HUES64 (cell line): Measurements from ENCODE around the gene ZNF285.
"Not testable (repeated sequence)": the region's sequence is repeated elsewhere in the genome, so short reads cannot be mapped to it uniquely, and the experiment has no call there.

Experiments used
- H3K27ac ChIP-seq: 2 replicates; pipeline ENCODE4 v1.7.0; 2013; ENCODE audit warnings: low read depth, low read length, inconsistent platforms
- H3K27me3 ChIP-seq: 2 replicates; pipeline ENCODE4 v1.6.1; 2013; ENCODE audit warnings: mild to moderate bottlenecking, low read length; ENCODE audit not compliant: insufficient read depth
- H3K36me3 ChIP-seq: 2 replicates; pipeline ENCODE4 v1.6.1; 2013; ENCODE audit warnings: mild to moderate bottlenecking, low read length; ENCODE audit not compliant: insufficient read depth
- H3K4me1 ChIP-seq: 2 replicates; pipeline ENCODE4 v1.6.1; 2013; ENCODE audit warnings: mild to moderate bottlenecking, low read length, moderate library complexity; ENCODE audit not compliant: insufficient read depth
- H3K4me3 ChIP-seq: 2 replicates; pipeline ENCODE4 v1.5.1; 2013; ENCODE audit warnings: mild to moderate bottlenecking, low read length, moderate library complexity
- H3K9ac ChIP-seq: 2 replicates; pipeline ENCODE4 v1.6.1; 2013; ENCODE audit warnings: mild to moderate bottlenecking, low read depth, low read length
- H3K9me3 ChIP-seq: 2 replicates; pipeline ENCODE4 v1.6.1; 2013; ENCODE audit warnings: low read depth, low read length; ENCODE audit not compliant: insufficient read depth
- WGBS: fragments of 150-250, 120-280 bp; methylation state at CpG from one replicate; pipeline ENCODE4 v1.1.7; 2013; ENCODE audit warnings: missing lambda C conversion rate; 5-methylcytosine and 5-hydroxymethylcytosine counted together

Gene ZNF285

GRCh38 chr19:44356383-44357111 is 44.9 kb downstream of the ZNF285 start, which contains the start of gene ZNF112:
ZNF112 (minus strand) TSS chr19:44356680; CDS start chr19:44340539, 16,141 bp downstream.
- H3K27ac ChIP-seq: no peak within 1 kb of the TSS
- H3K36me3 ChIP-seq: no peaks in the 10 kb centered on the region
- H3K27me3 ChIP-seq: no peaks in the 10 kb centered on the region
- peak within 1 kb of the TSS; percentile 71 for H3K4me3 ChIP-seq
- WGBS: 2% methylated on average over 38 of the region's 38 CpGs
- peaks cover 6% of the 10 kb centered on the region; the same call in 1 of the 2 replicates for H3K9me3 ChIP-seq
- peaks cover 5% of the 10 kb centered on the region for H3K4me1 ChIP-seq
- peak within 1 kb of the TSS; percentile 58 for H3K9ac ChIP-seq

GRCh38 chr19:44346556-44346955 is 54.9 kb downstream of the ZNF285 start:
- H3K27ac ChIP-seq: no peak overlapping the region
- no peaks in the 10 kb centered on the region for H3K27me3 ChIP-seq
- peaks cover 48% of the 10 kb centered on the region for H3K9me3 ChIP-seq
- no peak overlapping the region for H3K9ac ChIP-seq
- WGBS: 90% methylated on average over 4 of the region's 4 CpGs
- no peaks in the 10 kb centered on the region; the same call in 1 of the 2 replicates for H3K36me3 ChIP-seq
- H3K4me1 ChIP-seq: no peaks in the 10 kb centered on the region
- no peak overlapping the region for H3K4me3 ChIP-seq

GRCh38 chr19:44345959-44346358 is 55.4 kb downstream of the ZNF285 start:
- Histone ChIP-seq H3K9me3 (peaks cover 45% of the 10 kb centered on the region), H3K27ac (no peak overlapping the region)
- WGBS: 95% methylated on average over 3 of the region's 4 CpGs

GRCh38 chr19:44344255-44344654 is 57.2 kb downstream of the ZNF285 start:
- Histone ChIP-seq H3K9me3 (peaks cover 51% of the 10 kb centered on the region), H3K4me3 (no peak overlapping the region)
- WGBS: 0% methylated on average over 1 of the region's 1 CpG

More at GRCh38 chr19:44345959-44346358, 55.4 kb downstream of the ZNF285 start:
- no peak overlapping the region for H3K4me3 ChIP-seq
- no peak overlapping the region for H3K9ac ChIP-seq
- H3K4me1 ChIP-seq: no peaks in the 10 kb centered on the region
- no peaks in the 10 kb centered on the region for H3K27me3 ChIP-seq
- peaks cover under 1% of the 10 kb centered on the region; the same call in 1 of the 2 replicates for H3K36me3 ChIP-seq

GRCh38 chr19:44341794-44342193 is 59.6 kb downstream of the ZNF285 start:
- Histone ChIP-seq H3K27me3 (no peaks in the 10 kb centered on the region), H3K9me3 (peaks cover 56% of the 10 kb centered on the region), H3K4me1 (no peaks in the 10 kb centered on the region), H3K9ac (no peak overlapping the region), H3K4me3 (no peak overlapping the region), H3K36me3 (peaks cover 36% of the 10 kb centered on the region), H3K27ac (no peak overlapping the region)
- WGBS: 90% methylated on average over 2 of the region's 2 CpGs

More at GRCh38 chr19:44344255-44344654, 57.2 kb downstream of the ZNF285 start:
- Histone ChIP-seq H3K36me3 (peaks cover 18% of the 10 kb centered on the region), H3K27ac (no peak overlapping the region), H3K9ac (no peak overlapping the region), H3K4me1 (no peaks in the 10 kb centered on the region), H3K27me3 (no peaks in the 10 kb centered on the region)

- Histone ChIP-seq H3K9me3 (peaks cover 97% of the 10 kb centered on the region), H3K36me3 (peaks cover 88% of the 10 kb centered on the region)
- not testable (repeated sequence) for H3K4me3 ChIP-seq, H3K9ac ChIP-seq, H3K27me3 ChIP-seq, H3K27ac ChIP-seq, H3K4me1 ChIP-seq
- WGBS: 57% methylated on average over 3 of the region's 3 CpGs
These were observed 66.8 kb downstream of the ZNF285 start for GRCh38 chr19:44334639-44335038.
